IMR-90 (cell line): ENCODE results near the gene DRD2. TPM values are rescaled to one million over a fixed set of nuclear protein-coding genes. Genes with fewer than 3 reads are reported as not detected.

Experiments used
- ATAC-seq: fragments of 200-7000 bp; cut with Tn5 transposase; 2 replicates; pipeline ENCODE4 v1.9.1; 2020; ENCODE audit warnings: low read depth, mild to moderate bottlenecking, moderate library complexity
- BruUV-seq: library from RNA; stranded (reverse); fragments of 400-500 nt; replicated peaks from 2 replicates; lab custom pipeline; 2021; lab: Mats Ljungman, UMichigan
- CTCF ChIA-PET: fragments of 300-600 bp; formaldehyde crosslinking; extraction: SDS; loops from one replicate; lab custom pipeline; 2021; ENCODE audit warnings: antibody characterized with exemption; lab: Yijun Ruan, JAX
- POLR2A ChIA-PET: fragments of 300-600 bp; sonication (Branson Sonifier 250); formaldehyde crosslinking; loops from one replicate; lab custom pipeline; 2022; ENCODE audit warnings: antibody characterized with exemption; ENCODE audit not compliant: unreplicated experiment; lab: Charles Lee
- DNase-seq: peaks from one replicate; pipeline ENCODE4 v3.0.0; 2013
- H2AFZ ChIP-seq: replicated peaks from 2 replicates; pipeline ENCODE3; 2013; ENCODE audit warnings: low read length, mild to moderate bottlenecking; ENCODE audit not compliant: poor library complexity
- H2AK5ac ChIP-seq: 2 replicates; pipeline ENCODE4 v1.6.1; 2013; ENCODE audit warnings: low read depth, low read length, inconsistent platforms
- H2AK9ac ChIP-seq: replicated peaks from 2 replicates; pipeline ENCODE3; 2013; ENCODE audit warnings: mild to moderate bottlenecking, low read depth, low read length, moderate library complexity; ENCODE audit not compliant: poor library complexity
- H2BK120ac ChIP-seq: 2 replicates; pipeline ENCODE4 v1.6.1; 2013; ENCODE audit warnings: low read depth, low read length, inconsistent platforms
- H2BK15ac ChIP-seq: 3 replicates; pipeline ENCODE4 v1.6.1; 2013; ENCODE audit warnings: low read depth, low read length, inconsistent platforms
- H2BK20ac ChIP-seq: 2 replicates; pipeline ENCODE4 v1.6.1; 2013; ENCODE audit warnings: low read depth, mild to moderate bottlenecking, inconsistent platforms, low read length, moderate library complexity
- H2BK5ac ChIP-seq: 2 replicates; pipeline ENCODE4 v1.6.1; 2013; ENCODE audit warnings: mild to moderate bottlenecking, low read depth, low read length, inconsistent platforms; ENCODE audit not compliant: poor library complexity, severe bottlenecking
- H3K14ac ChIP-seq: replicated peaks from 2 replicates; pipeline ENCODE4 v1.6.1; 2013; ENCODE audit warnings: low read depth, low read length, inconsistent platforms
- H3K18ac ChIP-seq: 2 replicates; pipeline ENCODE4 v1.6.1; 2013; ENCODE audit warnings: low read depth, low read length, control low read depth
- H3K23ac ChIP-seq: 2 replicates; pipeline ENCODE4 v1.6.1; 2013; ENCODE audit warnings: low read depth, low read length, inconsistent platforms
- H3K27ac ChIP-seq: 2 replicates; pipeline ENCODE4 v1.5.1; 2013; ENCODE audit warnings: mild to moderate bottlenecking, control low read depth, low read length; ENCODE audit not compliant: insufficient read depth
- H3K27me3 ChIP-seq: 2 replicates; pipeline ENCODE4 v1.6.1; 2013; ENCODE audit warnings: low read length; ENCODE audit not compliant: control insufficient read depth, insufficient read depth
- H3K36me3 ChIP-seq: 2 replicates; pipeline ENCODE4 v1.6.1; 2013; ENCODE audit warnings: low read length, mixed read lengths; ENCODE audit not compliant: control insufficient read depth, insufficient read depth
- H3K4ac ChIP-seq: 2 replicates; pipeline ENCODE4 v1.6.1; 2013; ENCODE audit warnings: low read depth, low read length, inconsistent platforms
- H3K4me1 ChIP-seq: 2 replicates; pipeline ENCODE4 v1.6.1; 2013; ENCODE audit warnings: low read length, mixed read lengths; ENCODE audit not compliant: control insufficient read depth, insufficient read depth
- H3K4me2 ChIP-seq: 2 replicates; pipeline ENCODE4 v1.6.1; 2013; ENCODE audit warnings: low read depth, mild to moderate bottlenecking, control low read depth, low read length, moderate library complexity
- H3K4me3 ChIP-seq: 2 replicates; pipeline ENCODE4 v1.5.1; 2013; ENCODE audit warnings: low read depth, mild to moderate bottlenecking, control low read depth, low read length, moderate library complexity; ENCODE audit not compliant: insufficient read depth
- H3K56ac ChIP-seq: 2 replicates; pipeline ENCODE4 v1.6.1; 2013; ENCODE audit warnings: low read length, inconsistent platforms; ENCODE audit not compliant: insufficient read depth; ENCODE audit errors: extremely low read depth
- H3K79me1 ChIP-seq, 2 experiments: 2 replicates each; pipeline ENCODE4 v1.6.1; 2013; ENCODE audit warnings: low read length in 2 of 2, inconsistent platforms in 1 of 2, low read depth in 1 of 2
- H3K9ac ChIP-seq: 2 replicates; pipeline ENCODE4 v1.6.1; 2013; ENCODE audit warnings: low read depth, low read length, control low read depth
- H3K9me1 ChIP-seq: 2 replicates; pipeline ENCODE4 v1.6.1; 2013; ENCODE audit warnings: low read length, inconsistent platforms; ENCODE audit not compliant: insufficient read depth
- H3K9me3 ChIP-seq: 2 replicates; pipeline ENCODE4 v1.6.1; 2013; ENCODE audit warnings: low read length; ENCODE audit not compliant: control insufficient read depth, insufficient read depth
- H4K20me1 ChIP-seq: 2 replicates; pipeline ENCODE4 v1.6.1; 2013; ENCODE audit warnings: low read length, inconsistent platforms; ENCODE audit not compliant: insufficient read depth
- H4K5ac ChIP-seq: 2 replicates; pipeline ENCODE4 v1.6.1; 2013; ENCODE audit warnings: mild to moderate bottlenecking, low read depth, low read length, control low read depth
- H4K8ac ChIP-seq, 2 experiments: 2 replicates each; pipeline ENCODE4 v1.6.1; 2013; ENCODE audit warnings: low read depth in 2 of 2, low read length in 2 of 2, control low read depth in 1 of 2, inconsistent platforms in 1 of 2
- H4K91ac ChIP-seq: 2 replicates; pipeline ENCODE4 v1.6.1; 2013; ENCODE audit warnings: low read depth, low read length, inconsistent platforms; ENCODE audit not compliant: insufficient read depth
- BHLHE40 ChIP-seq: fragments of 150-350 bp; IDR thresholded peaks from 2 replicates; pipeline ENCODE4 v1.6.1; 2016; ENCODE audit warnings: mild to moderate bottlenecking, low read depth, low read length
- CEBPB ChIP-seq: IDR thresholded peaks from 2 replicates; pipeline ENCODE4 v1.6.1; 2012; ENCODE audit warnings: low read depth, low read length, improper control_type of control experiment
- CHD1 ChIP-seq: IDR thresholded peaks from 2 replicates; pipeline ENCODE4 v1.6.1; 2012; ENCODE audit warnings: low read depth, low read length, improper control_type of control experiment
- CTCF ChIP-seq: conservative IDR thresholded peaks from 2 replicates; pipeline ENCODE4 v1.5.1; 2012; ENCODE audit warnings: mild to moderate bottlenecking, low read depth, low read length, improper control_type of control experiment
- ELK1 ChIP-seq: fragments of 150-350 bp; IDR thresholded peaks from 2 replicates; pipeline ENCODE4 v1.6.1; 2016; ENCODE audit warnings: low read depth, mild to moderate bottlenecking, low read length, moderate library complexity, borderline replicate concordance
- FOS ChIP-seq: fragments of 150-350 bp; IDR thresholded peaks from 2 replicates; pipeline ENCODE4 v1.6.1; 2016; ENCODE audit warnings: low read depth, low read length
- MAFK ChIP-seq: IDR thresholded peaks from 2 replicates; pipeline ENCODE4 v1.6.1; 2012; ENCODE audit warnings: low read depth, low read length, improper control_type of control experiment
- MAZ ChIP-seq: IDR thresholded peaks from 2 replicates; pipeline ENCODE4 v1.6.1; 2012; ENCODE audit warnings: low read depth, mild to moderate bottlenecking, low read length, improper control_type of control experiment, moderate library complexity, borderline replicate concordance
- MXI1 ChIP-seq: IDR thresholded peaks from 2 replicates; pipeline ENCODE4 v1.6.1; 2012; ENCODE audit warnings: low read depth, mild to moderate bottlenecking, low read length, moderate library complexity, borderline replicate concordance
- NFE2L2 ChIP-seq: fragments of 150-350 bp; IDR thresholded peaks from 2 replicates; pipeline ENCODE4 v1.6.1; 2016; ENCODE audit warnings: low read depth, mild to moderate bottlenecking, low read length
- POLR2A ChIP-seq: IDR thresholded peaks from 2 replicates; pipeline ENCODE4 v1.6.1; 2012; ENCODE audit warnings: mild to moderate bottlenecking, low read depth, low read length
- RAD21 ChIP-seq: IDR thresholded peaks from 2 replicates; pipeline ENCODE4 v1.6.1; 2012; ENCODE audit warnings: low read length, improper control_type of control experiment
- RCOR1 ChIP-seq: IDR thresholded peaks from 2 replicates; pipeline ENCODE4 v1.6.1; 2012; ENCODE audit warnings: mild to moderate bottlenecking, low read length, improper control_type of control experiment; ENCODE audit not compliant: insufficient replicate concordance
- RFX5 ChIP-seq: IDR thresholded peaks from 2 replicates; pipeline ENCODE4 v1.8.0; 2012; ENCODE audit warnings: low read depth, mild to moderate bottlenecking, low read length, moderate library complexity
- SMC3 ChIP-seq: fragments of 150-350 bp; IDR thresholded peaks from 2 replicates; pipeline ENCODE4 v1.6.1; 2016; ENCODE audit warnings: low read depth, mild to moderate bottlenecking, antibody characterized with exemption, low read length, moderate library complexity
- USF2 ChIP-seq: fragments of 150-350 bp; IDR thresholded peaks from 2 replicates; pipeline ENCODE4 v1.6.1; 2017; ENCODE audit warnings: mild to moderate bottlenecking, antibody characterized with exemption, low read length, low read depth
- WGBS, 2 experiments: methylation state at CpG; one replicate each; pipeline versions ENCODE4 v1.1.5 to v1.1.7; 2013; ENCODE audit warnings: missing lambda C conversion rate in 2 of 2; ENCODE audit not compliant: insufficient read length in 1 of 2; ENCODE audit errors: extremely low coverage in 2 of 2; 5-methylcytosine and 5-hydroxymethylcytosine counted together
- dilution Hi-C: fragments of 300-500 bp; cut with HindIII; formaldehyde crosslinking; loops from one replicate; pipeline ENCODE4 v1.14.3; 2018; ENCODE audit warnings: low sequenced_read_pairs; ENCODE audit not compliant: unreplicated experiment
- in situ Hi-C: fragments of 300-500 bp; cut with MboI; formaldehyde crosslinking; loops from 3 replicates; pipeline ENCODE4 v1.14.3; 2019; ENCODE audit warnings: low sequenced_read_pairs, inconsistent platforms, mixed read lengths
- intact Hi-C: fragments of 100-400 bp; cut with micrococcal nuclease; formaldehyde crosslinking; loops from 2 replicates; pipeline ENCODE4 v1.10.0; 2022
- polyA plus RNA-seq, 3 experiments: library from polyadenylated mRNA; depleted of rRNA; stranded (reverse); fragments of >200 nt; gene quantifications; 2 replicates each; pipeline ENCODE4 v1.2.3, GENCODE V29; 2012; ENCODE audit warnings: low replicate concordance in 1 of 3
- total RNA-seq: library from RNA; depleted of rRNA; stranded (reverse); fragments of >200 nt; gene quantifications from 2 replicates; pipeline ENCODE4 v1.2.3, GENCODE V29; 2012

The DRD2 gene
- total and polyA plus RNA-seq, 2 of the 4 experiments (the other 2 are of a cell fraction), result not detected

GRCh38 chr11:113467545-113467944, 7.7 kb downstream of the DRD2 start:
- Histone ChIP-seq H3K27ac (no peak overlapping the region), H3K56ac (no peak overlapping the region), H2BK5ac (no peak overlapping the region), H3K9me3 (no peaks in the 10 kb centered on the region), H2BK20ac (no peak overlapping the region), H4K91ac (no peak overlapping the region), H2BK15ac (no peak overlapping the region), H3K23ac (no peak overlapping the region), H3K27me3 (no peaks in the 10 kb centered on the region; the same call in 1 of the 2 replicates), H3K4ac (no peak overlapping the region), H3K79me1 (no peaks in the 10 kb centered on the region), H3K14ac (no peak overlapping the region), H4K8ac (no peak overlapping the region), H3K9ac (no peak overlapping the region), H2BK120ac (no peak overlapping the region), H3K4me3 (no peak overlapping the region), H3K36me3 (no peaks in the 10 kb centered on the region), H3K18ac (no peak overlapping the region), H4K20me1 (no peaks in the 10 kb centered on the region), H2AK5ac (no peak overlapping the region), H3K4me2 (no peak overlapping the region), H3K4me1 (no peaks in the 10 kb centered on the region), H2AK9ac (no peak overlapping the region), H4K5ac (no peak overlapping the region), H3K9me1 (no peaks in the 10 kb centered on the region), H2AFZ (no peak overlapping the region)
- DNase-seq, result no peak
- no CpG with 5 or more reads among the region's 2 CpGs for WGBS, 2 experiments
- BruUV-seq, result no TSS peak
- no peak for ATAC-seq
- dilution Hi-C loops, result no loop called here
- ChIA-PET CTCF (interaction anchor here (0.8 kb wide), 1 partner anchor 13 kb away, joined by 3 read pairs; no protein-coding TSS in a partner anchor), POLR2A (no interaction called here)
- in situ Hi-C loops, result no loop called here
- TF ChIP-seq RAD21 (no peak), POLR2A (no peak), ELK1 (no peak), CTCF (no peak), CHD1 (no peak), RCOR1 (no peak), NFE2L2 (no peak), RFX5 (no peak), BHLHE40 (no peak), MAZ (no peak), CEBPB (no peak), MAFK (no peak), FOS (no peak), MXI1 (no peak), USF2 (no peak), SMC3 (no peak)
- intact Hi-C loops, result no loop called here
